Gastrocnemius medialis (tissue), 4 donors: ENCODE measurements around the gene CACNA1H. TPM values are rescaled to one million over a fixed set of nuclear protein-coding genes. Genes with fewer than 3 reads are reported as not detected.

Experiments used
- ATAC-seq, 2 donors: fragments of 150-250 bp; one replicate each; pipeline ENCODE4 v1.9.1; 2016
- DNase-seq, 2 donors: peaks; one replicate each; pipeline ENCODE4 v3.0.0-alpha.2; 2019
- H3K27ac ChIP-seq, 4 donors: fragments of 200-600 bp; sonication (generic); 1 replicate in 1 of 4; 2 replicates in 3 of 4; pipeline ENCODE4 v1.5.1; 2016 to 2018; ENCODE audit warnings: mild to moderate bottlenecking in 2 of 4, moderate library complexity in 1 of 4
- H3K27me3 ChIP-seq, 3 donors: fragments of 200-600 bp; sonication (generic) in 2 of 3; 1 replicate in 1 of 3; 2 replicates in 2 of 3; pipeline versions ENCODE4 v1.5.1 to v1.6.0; 2016 to 2019; ENCODE audit warnings: mild to moderate bottlenecking in 1 of 3, moderate library complexity in 1 of 3
- H3K36me3 ChIP-seq, 2 donors: fragments of 200-600 bp; sonication (generic) in 1 of 2; one replicate each; pipeline ENCODE4 v1.5.1; 2017 to 2018
- H3K4me1 ChIP-seq, 2 donors: fragments of 200-600 bp; sonication (generic) in 1 of 2; one replicate each; pipeline ENCODE4 v1.5.1; 2016 to 2017; ENCODE audit warnings: mild to moderate bottlenecking in 2 of 2
- H3K4me3 ChIP-seq, 4 donors: fragments of 200-600 bp; sonication (generic) in 3 of 4; 1 replicate in 1 of 4; 2 replicates in 3 of 4; pipeline ENCODE4 v1.5.1; 2016 to 2019; ENCODE audit warnings: mild to moderate bottlenecking in 2 of 4
- H3K9me3 ChIP-seq, 3 donors: fragments of 200-600 bp; sonication (generic) in 2 of 3; 1 replicate in 1 of 3; 2 replicates in 2 of 3; pipeline ENCODE4 v1.5.1; 2016 to 2019
- CTCF ChIP-seq, 5 experiments: fragments of 450-650 bp in 3 of 5; fragments of 200-600 bp in 2 of 5; sonication (generic) in 2 of 5; IDR thresholded peaks in 4 of 5; conservative IDR thresholded peaks in 1 of 5; 1 replicate in 4 of 5; 2 replicates in 1 of 5; pipeline ENCODE4 v1.5.1; 2016 to 2019; ENCODE audit warnings: antibody characterized with exemption in 5 of 5, mild to moderate bottlenecking in 3 of 5, moderate library complexity in 3 of 5
- POLR2A ChIP-seq, 2 donors: fragments of 450-650 bp; IDR thresholded peaks; one replicate each; pipeline ENCODE4 v1.6.1; 2017; ENCODE audit warnings: antibody characterized with exemption in 2 of 2, mild to moderate bottlenecking in 2 of 2, moderate library complexity in 2 of 2
- in situ Hi-C, 4 donors: fragments of 200-750 bp; cut with MboI; loops; one replicate each; pipeline versions ENCODE4 v1.15.0 to v1.8.0; 2017; ENCODE audit warnings: low sequenced_read_pairs in 4 of 4
- intact Hi-C: fragments of 100-400 bp; cut with DNase I; formaldehyde crosslinking; loops from one replicate; pipeline ENCODE4 v1.15.1; 2023; ENCODE audit warnings: low total_unique reads
- total RNA-seq, 4 donors: library from RNA; depleted of rRNA; stranded (reverse); fragments of >200 nt; gene quantifications; one replicate each; pipeline versions ENCODE4 v1.1.0 to v1.2.3, GENCODE V29; 2016

CACNA1H gene
- total RNA-seq, 4 donors from 2014 or later, result 3.7 to 12.8 (median 4.5) TPM

GRCh38 chr16:1140582-1141162, 12.2 kb upstream of the CACNA1H start:
- ATAC-seq (no peak), DNase-seq (no peak)
- no peak overlapping the region for H3K4me3 ChIP-seq
- TF ChIP-seq CTCF (IDR thresholded peaks at IDR 0.05 in 4 of 5, conservative IDR thresholded peaks at IDR 0.05 in 1 of 5) (no peak), POLR2A (IDR thresholded peaks at IDR 0.05) (no peak)
- no peaks in the 10 kb centered on the region for H3K4me1 ChIP-seq
- intact Hi-C loops, result no loop called here
- peaks cover 34 to 60% (median 53%) of the 10 kb centered on the region in 3 donors for H3K27me3 ChIP-seq
- H3K9me3 ChIP-seq, result no peaks in the 10 kb centered on the region
- in situ Hi-C loops, result no loop called here
- no peaks in the 10 kb centered on the region for H3K36me3 ChIP-seq
- no peak overlapping the region for H3K27ac ChIP-seq

DNA sequence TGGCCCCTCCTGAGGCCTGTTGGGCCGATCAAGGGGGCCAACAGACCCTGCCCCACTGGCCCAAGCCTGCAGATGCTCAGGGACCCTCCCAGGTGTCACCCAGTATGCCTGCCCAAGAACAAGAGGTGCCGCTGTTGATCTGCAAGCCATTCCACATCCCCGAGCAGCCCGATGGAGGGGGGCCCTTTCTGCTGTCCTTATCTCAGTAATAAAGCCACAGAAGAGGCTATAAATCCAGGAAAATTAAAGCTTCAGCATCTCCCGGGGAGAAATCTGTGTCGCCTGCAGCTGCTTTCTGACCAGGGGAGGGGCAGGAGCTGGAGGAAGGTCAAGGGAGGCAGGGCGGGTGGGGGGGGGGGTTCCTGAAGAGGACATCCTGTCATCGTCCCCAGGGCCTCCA, 11.7 kb upstream of the CACNA1H start:
- peaks cover 35 to 61% (median 50%) of the 10 kb centered on the region in 3 donors for H3K27me3 ChIP-seq
- in situ Hi-C loops, result no loop called here

DNA sequence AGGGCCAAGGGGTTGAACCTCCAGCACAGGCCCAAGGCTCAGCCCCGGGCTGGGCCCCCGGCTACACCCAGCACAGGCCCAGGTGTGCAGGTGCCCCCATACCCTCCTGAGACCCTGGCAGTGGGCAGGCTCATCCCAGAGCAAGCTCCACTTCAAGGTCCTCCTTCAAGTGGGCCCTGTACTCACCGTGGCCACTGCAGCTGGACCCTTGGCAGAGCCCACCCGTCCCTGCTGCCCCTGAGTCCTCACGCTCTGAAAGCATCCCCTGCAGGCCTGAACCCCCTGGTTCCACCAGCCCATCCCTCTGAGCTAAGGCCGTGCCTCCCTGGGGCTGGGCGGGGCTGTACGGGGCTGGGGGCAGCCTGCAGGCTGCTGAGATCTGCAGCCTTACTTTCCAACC, 11.2 kb upstream of the CACNA1H start:
- no peak for DNase-seq
- H3K27ac ChIP-seq, result no peak overlapping the region
- no peaks in the 10 kb centered on the region for H3K9me3 ChIP-seq
- H3K4me1 ChIP-seq, result no peaks in the 10 kb centered on the region
- in situ Hi-C loops (no loop called here), intact Hi-C loops (no loop called here)
- no peak for ATAC-seq
- H3K27me3 ChIP-seq, result peaks cover 35 to 63% (median 47%) of the 10 kb centered on the region in 3 donors
- no peak for TF ChIP-seq CTCF (IDR thresholded peaks at IDR 0.05 in 4 of 5, conservative IDR thresholded peaks at IDR 0.05 in 1 of 5)
- TF ChIP-seq POLR2A (IDR thresholded peaks at IDR 0.05), result no peak
- H3K36me3 ChIP-seq, result no peaks in the 10 kb centered on the region
- no peak overlapping the region for H3K4me3 ChIP-seq

More for the DNA sequence above, 11.7 kb upstream of the CACNA1H start:
- intact Hi-C loops, result no loop called here
- Histone ChIP-seq H3K36me3 (no peaks in the 10 kb centered on the region), H3K4me1 (no peaks in the 10 kb centered on the region), H3K27ac (no peak overlapping the region), H3K4me3 (no peak overlapping the region), H3K9me3 (no peaks in the 10 kb centered on the region)
- TF ChIP-seq POLR2A (IDR thresholded peaks at IDR 0.05), result no peak
- no peak for TF ChIP-seq CTCF (IDR thresholded peaks at IDR 0.05 in 4 of 5, conservative IDR thresholded peaks at IDR 0.05 in 1 of 5)
- ATAC-seq, result no peak
- no peak for DNase-seq

GRCh38 chr16:1142911-1143310, 10.0 kb upstream of the CACNA1H start:
- H3K27ac ChIP-seq, result no peak overlapping the region
- H3K4me3 ChIP-seq, result no peak overlapping the region
- H3K9me3 ChIP-seq, result no peaks in the 10 kb centered on the region
- H3K4me1 ChIP-seq, result no peaks in the 10 kb centered on the region
- TF ChIP-seq POLR2A (IDR thresholded peaks at IDR 0.05) (no peak), CTCF (IDR thresholded peaks at IDR 0.05 in 4 of 5, conservative IDR thresholded peaks at IDR 0.05 in 1 of 5) (no peak)
- H3K27me3 ChIP-seq, result peaks cover 36 to 59% (median 50%) of the 10 kb centered on the region in 3 donors
- DNase-seq (no peak), ATAC-seq (no peak)
- intact Hi-C loops (no loop called here), in situ Hi-C loops (no loop called here)
- no peaks in the 10 kb centered on the region for H3K36me3 ChIP-seq
